GM18909 (cell line): ENCODE measurements around the gene BMP15.

Experiments
- ATAC-seq: cut with Tn5 transposase; IDR thresholded peaks from one replicate; pipeline ENCODE4 v1.9.1; 2021; ENCODE audit warnings: mild to moderate bottlenecking; ENCODE audit not compliant: unreplicated experiment, poor library complexity

BMP15 gene

DNA sequence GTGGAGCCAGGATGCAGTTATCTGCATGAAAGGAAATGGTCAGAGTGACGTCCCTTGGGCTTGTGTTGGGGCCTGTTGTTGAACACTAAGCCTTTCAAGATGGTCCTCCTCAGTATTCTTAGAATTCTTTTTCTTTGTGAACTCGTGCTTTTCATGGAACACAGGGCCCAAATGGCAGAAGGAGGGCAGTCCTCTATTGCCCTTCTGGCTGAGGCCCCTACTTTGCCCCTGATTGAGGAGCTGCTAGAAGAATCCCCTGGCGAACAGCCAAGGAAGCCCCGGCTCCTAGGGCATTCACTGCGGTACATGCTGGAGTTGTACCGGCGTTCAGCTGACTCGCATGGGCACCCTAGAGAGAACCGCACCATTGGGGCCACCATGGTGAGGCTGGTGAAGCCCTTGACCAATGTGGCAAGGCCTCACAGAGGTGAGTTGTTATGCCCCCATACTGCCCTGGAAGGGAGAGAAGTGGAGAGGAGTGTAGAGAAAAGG is at the start of gene BMP15:
BMP15 (plus strand) TSS at position 51 of the 492 bp plus-strand sequence; CDS start at position 100, 49 bp downstream.
- ATAC-seq: no peak

DNA sequence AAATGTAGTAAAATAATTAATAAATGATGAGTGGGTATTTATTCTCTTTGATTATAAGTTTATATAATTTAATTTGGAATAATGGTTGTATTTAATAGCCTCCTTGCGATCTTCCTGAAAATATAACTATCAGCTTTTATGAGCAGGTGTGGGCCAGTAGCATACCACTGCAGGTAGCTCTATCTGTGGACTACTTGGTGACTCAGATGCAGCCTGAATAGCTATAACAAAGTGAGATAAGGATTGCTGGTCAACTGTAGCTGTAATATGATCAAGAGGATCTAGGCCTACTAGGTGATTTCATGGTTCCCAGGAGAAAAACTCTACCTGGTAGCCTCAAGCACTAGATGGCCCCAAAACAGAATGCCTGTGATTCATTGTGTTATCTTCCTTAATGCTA is 47.1 kb upstream of the BMP15 start:
- no peak for ATAC-seq

- no peak for ATAC-seq
These were observed 45.2 kb upstream of the BMP15 start for GRCh38 chrX:50865311-50865710.

- no peak for ATAC-seq
These were observed 38.5 kb upstream of the BMP15 start for GRCh38 chrX:50871922-50872453.

DNA sequence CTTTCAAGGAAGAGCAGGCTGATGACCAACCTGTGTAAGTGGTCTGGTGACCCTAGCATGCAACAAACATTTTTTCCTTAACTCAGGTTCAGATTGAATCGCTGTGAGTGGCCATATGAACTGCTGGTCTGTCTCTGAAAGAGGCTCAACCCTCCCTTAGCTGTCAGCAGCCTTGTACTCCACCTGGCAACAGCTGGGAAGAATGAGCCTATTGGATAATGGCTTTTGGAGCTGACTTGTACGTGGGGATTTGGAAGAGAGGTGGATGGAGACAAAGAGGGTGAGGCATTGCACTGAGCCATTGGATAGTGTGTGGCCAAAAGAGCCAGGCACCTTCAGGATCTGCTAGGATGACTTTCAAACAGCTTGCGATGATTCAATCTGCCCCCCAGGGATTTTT is 35.7 kb upstream of the BMP15 start:
- ATAC-seq: no peak

- no peak for ATAC-seq
These were observed 34.0 kb upstream of the BMP15 start for GRCh38 chrX:50876551-50876950.

DNA sequence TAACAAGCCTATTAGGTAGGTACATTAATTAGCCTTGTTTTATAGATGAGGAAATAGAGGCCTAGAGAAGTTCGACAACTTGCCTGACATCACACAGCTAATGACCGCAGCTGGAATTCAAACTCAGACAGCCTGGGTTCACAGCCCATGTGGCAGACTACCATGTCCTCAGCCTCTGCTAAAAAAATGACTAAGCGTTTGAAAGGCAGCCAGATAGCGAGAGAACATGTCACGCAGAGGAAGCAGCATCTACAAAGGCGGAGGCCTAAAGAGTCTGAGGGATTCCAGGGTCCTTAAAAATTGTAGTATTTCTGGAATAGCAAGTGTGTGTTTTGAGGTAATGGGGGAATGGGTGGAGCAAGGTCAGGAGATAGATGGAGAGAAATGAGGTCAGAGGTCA is 33.2 kb upstream of the BMP15 start:
- ATAC-seq: no peak

GRCh38 chrX:50881028-50881427 is 29.5 kb upstream of the BMP15 start:
- no peak for ATAC-seq

DNA sequence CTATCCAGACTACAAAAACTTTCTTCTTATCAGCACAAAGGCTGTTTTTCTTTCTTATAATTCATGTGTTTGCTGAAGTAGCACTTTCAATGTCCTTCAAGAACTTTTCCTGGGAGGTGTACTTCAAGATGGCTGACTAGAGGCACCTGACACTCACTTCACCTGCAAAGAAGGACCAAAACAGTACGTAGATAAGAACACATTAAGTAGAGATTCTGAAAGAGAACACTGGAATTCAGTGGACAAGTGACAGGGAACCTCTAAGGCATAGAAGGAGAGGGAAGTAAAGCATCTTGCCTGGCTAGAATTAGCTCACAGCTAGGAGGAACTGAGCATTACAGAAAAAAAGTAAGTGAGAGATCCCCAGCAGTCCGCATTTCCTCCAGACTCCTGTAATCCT is 21.7 kb upstream of the BMP15 start:
- ATAC-seq: no peak

- no peak for ATAC-seq
These were observed 21.0 kb upstream of the BMP15 start for GRCh38 chrX:50889582-50889981.

DNA sequence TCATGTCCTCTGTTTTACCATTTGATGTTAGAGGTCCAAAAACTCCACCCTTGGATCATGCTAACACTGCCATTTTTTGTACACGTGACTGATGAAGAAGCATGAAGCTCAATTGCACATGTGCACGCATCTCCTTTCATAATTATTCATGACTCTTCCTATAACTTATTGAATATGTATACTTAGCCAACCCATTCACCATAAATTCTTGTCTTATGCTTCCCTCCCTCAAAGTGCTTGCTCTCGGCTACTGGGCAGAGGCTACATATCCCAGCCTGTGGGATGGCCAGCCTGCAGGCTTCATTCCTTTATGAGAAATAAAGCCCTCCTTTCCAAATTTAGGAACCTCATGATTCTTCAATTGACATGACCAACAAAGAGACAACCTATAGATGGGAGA is 17.5 kb upstream of the BMP15 start:
- ATAC-seq: no peak

DNA sequence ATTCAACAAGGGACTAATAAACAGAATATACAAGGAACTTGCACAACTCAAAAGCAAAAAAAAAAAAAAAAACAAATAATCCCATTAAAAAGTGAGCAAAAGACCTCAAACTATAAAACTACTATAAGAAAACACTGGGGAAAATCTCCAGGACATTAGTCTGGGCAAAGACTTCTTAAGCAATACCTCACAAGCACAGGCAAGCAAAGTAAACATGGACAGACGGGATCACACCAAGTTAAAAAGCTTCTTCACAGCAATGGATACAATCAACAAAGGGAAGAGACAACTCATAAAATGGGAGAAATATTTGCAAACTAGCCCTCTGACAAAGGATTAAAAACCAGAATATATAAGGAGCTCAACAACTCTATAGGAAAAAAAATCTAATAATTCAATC is 17.1 kb upstream of the BMP15 start:
- ATAC-seq: no peak

GRCh38 chrX:50905334-50905733 is 5.2 kb upstream of the BMP15 start:
- no peak for ATAC-seq

GRCh38 chrX:50913520-50913919 is 3.0 kb downstream of the BMP15 start:
- no peak for ATAC-seq

GRCh38 chrX:50920132-50920531 is 9.6 kb downstream of the BMP15 start:
- ATAC-seq: no peak

- no peak for ATAC-seq
These were observed 16.6 kb downstream of the BMP15 start for GRCh38 chrX:50927127-50927526.

- no peak for ATAC-seq
These were observed 31.1 kb downstream of the BMP15 start for GRCh38 chrX:50941638-50942037.

- ATAC-seq: no peak
These were observed 31.9 kb downstream of the BMP15 start for GRCh38 chrX:50942471-50942870.

- ATAC-seq: no peak
These were observed 41.9 kb downstream of the BMP15 start for GRCh38 chrX:50952406-50952805.

- ATAC-seq: no peak
These were observed 43.3 kb downstream of the BMP15 start for GRCh38 chrX:50953832-50954231.

DNA sequence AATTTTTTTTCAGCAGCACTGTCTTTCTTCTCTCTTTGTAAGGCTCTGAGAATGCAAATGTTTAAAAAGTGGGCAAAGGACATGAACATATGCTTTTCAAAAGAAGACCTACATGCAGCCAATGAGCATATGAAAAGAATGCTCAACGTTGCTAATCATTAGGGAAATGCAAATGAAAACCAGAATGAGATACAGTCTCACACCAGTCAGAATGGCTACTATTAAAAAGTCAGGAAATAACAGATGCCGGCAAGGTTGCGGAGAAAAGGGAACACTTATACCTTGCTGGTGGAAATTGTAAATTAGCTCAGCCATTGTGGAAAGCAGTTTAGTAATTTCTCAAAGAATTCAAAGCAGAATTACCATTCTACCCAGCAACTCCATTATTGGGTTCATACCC is 51.6 kb downstream of the BMP15 start:
- ATAC-seq: no peak

DNA sequence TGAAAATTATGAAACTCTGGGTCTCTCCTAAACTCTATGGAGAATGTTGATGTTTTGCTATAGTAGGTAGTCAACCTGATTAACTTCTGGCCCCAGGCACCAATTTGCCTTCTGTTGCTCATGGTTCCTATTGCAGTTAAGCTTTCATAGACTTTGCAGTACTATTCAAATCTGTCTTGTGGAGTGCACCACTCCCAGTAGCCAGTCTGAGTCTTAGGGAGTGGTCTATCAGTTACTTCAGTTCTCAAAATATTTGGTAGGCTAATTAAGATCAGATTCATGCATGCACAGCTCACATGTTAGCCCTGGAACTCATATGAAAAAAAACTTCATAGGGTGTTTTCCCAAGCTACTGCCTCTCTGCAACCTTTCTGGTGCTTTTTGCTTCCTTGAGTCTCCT is 53.3 kb downstream of the BMP15 start:
- ATAC-seq: no peak
